ENCODE data around the gene ARL10. TPM values are rescaled to one million over a fixed set of nuclear protein-coding genes. Genes with fewer than 3 reads are reported as not detected.

ARL10 gene
- total RNA-seq, 1 donor from 2014 or later = 14.3 TPM

DNA sequence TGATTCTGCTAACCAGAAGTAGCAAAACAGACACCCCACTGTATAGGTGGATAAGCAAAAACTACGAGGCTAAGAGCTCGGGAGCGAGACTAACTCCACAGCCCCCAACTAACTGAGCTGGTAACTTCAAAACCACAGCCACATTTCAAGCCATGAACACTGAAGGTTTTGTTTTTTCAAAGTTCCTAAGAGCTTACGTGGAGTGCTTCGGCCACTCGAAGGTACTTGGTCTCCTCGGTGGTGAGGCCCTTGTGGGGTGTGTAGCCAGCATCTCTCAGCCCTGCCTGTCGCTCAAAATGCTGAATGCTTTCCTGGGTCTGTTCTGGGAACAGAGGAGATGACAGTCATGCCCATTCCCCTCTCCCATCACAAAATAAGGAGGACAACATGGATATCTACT is 14.9 kb upstream of the ARL10 start:
- peaks cover 42% of the 10 kb centered on the region for H3K36me3 Mint-ChIP-seq (ENCODE audit: low read depth, unreplicated experiment)
- H3K9me3 Mint-ChIP-seq (ENCODE audit: unreplicated experiment) = no peaks in the 10 kb centered on the region
- H3K4me1 Mint-ChIP-seq (ENCODE audit: low read depth, unreplicated experiment) = peaks cover 7% of the 10 kb centered on the region
- Histone ChIP-seq H3K27ac (ENCODE audit: low read depth, low read length) (no peak overlapping the region), H3K9me3 (ENCODE audit: insufficient read depth, low read depth, low read length) (no peaks in the 10 kb centered on the region), H3K27me3 (ENCODE audit: insufficient read depth, low read length) (no peaks in the 10 kb centered on the region), H4K20me1 (ENCODE audit: insufficient read depth, low read length) (peaks cover 60% of the 10 kb centered on the region), H3K9ac (ENCODE audit: low read length) (no peak overlapping the region), H3K4me1 (ENCODE audit: insufficient read depth, low read length) (no peaks in the 10 kb centered on the region), H2AFZ (ENCODE audit: low read depth, low read length) (no peak overlapping the region), H3K4me3 (ENCODE audit: insufficient read depth, low read depth, low read length) (no peak overlapping the region), H3K4me2 (ENCODE audit: low read length) (no peak overlapping the region), H3K36me3 (ENCODE audit: insufficient read depth, low read length) (peaks cover 60% of the 10 kb centered on the region), H3K79me2 (ENCODE audit: insufficient read depth, low read length) (peaks cover 59% of the 10 kb centered on the region)
- H3K4me3 Mint-ChIP-seq (ENCODE audit: unreplicated experiment) = no peak overlapping the region
- DNase-seq (ENCODE audit: low read depth) (peak; percentile 30), FAIRE-seq (no peak)
- H3K27me3 Mint-ChIP-seq (ENCODE audit: low read depth, unreplicated experiment) = no peaks in the 10 kb centered on the region
- no peak for TF ChIP-seq CTCF (IDR thresholded peaks at IDR 0.05; ENCODE audit: insufficient read depth, low read depth, low read length)
- TF ChIP-seq EZH2 (IDR thresholded peaks at IDR 0.05; ENCODE audit: insufficient read depth, low read length) = no peak
- H3K27ac Mint-ChIP-seq (ENCODE audit: unreplicated experiment) = no peak overlapping the region

DNA sequence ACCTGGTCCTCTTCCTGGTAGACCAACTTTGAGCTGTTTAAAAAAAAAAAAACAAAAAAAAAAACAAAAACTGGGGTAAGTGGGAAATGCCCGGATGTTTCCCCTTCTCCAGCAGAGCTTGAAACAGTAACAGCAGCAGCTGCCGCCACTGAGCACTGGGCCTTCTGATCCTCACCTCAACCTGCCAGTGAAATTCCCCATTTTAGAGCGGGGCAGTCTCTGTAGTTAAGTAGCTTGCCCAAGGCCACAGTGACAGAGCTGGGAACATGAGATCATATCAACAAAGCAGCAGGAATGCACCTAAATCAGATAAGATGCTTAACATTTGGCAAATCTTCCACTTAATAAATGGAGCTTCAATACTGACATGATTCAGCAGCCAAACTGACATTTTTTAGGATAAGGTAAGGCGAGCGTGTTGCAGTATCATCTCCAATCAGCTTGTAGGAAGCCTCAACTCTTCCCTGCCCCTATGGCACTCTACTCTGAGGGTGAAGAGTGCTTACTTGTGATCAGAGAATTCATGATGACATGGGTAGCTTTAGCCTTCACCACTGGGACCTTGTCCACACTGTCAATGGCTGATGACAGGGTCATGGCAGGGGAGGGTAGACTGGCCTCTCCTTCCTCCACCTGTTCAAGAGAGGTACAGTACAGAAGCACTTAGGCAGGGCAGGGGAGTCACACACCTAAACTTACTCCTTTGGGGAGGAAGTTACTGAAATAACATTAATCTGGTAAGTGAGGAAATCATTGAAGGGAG is 13.0 kb upstream of the ARL10 start:
- Histone ChIP-seq H2AFZ (ENCODE audit: low read depth, low read length) (no peak overlapping the region), H3K9ac (ENCODE audit: low read length) (no peak overlapping the region), H3K4me1 (ENCODE audit: insufficient read depth, low read length) (no peaks in the 10 kb centered on the region), H3K36me3 (ENCODE audit: insufficient read depth, low read length) (peaks cover 55% of the 10 kb centered on the region), H3K9me3 (ENCODE audit: insufficient read depth, low read depth, low read length) (no peaks in the 10 kb centered on the region), H3K79me2 (ENCODE audit: insufficient read depth, low read length) (peaks cover 77% of the 10 kb centered on the region), H3K27me3 (ENCODE audit: insufficient read depth, low read length) (no peaks in the 10 kb centered on the region), H3K4me2 (ENCODE audit: low read length) (no peak overlapping the region), H4K20me1 (ENCODE audit: insufficient read depth, low read length) (peaks cover 78% of the 10 kb centered on the region), H3K4me3 (ENCODE audit: insufficient read depth, low read depth, low read length) (no peak overlapping the region), H3K27ac (ENCODE audit: low read depth, low read length) (no peak overlapping the region)
- no peak overlapping the region for H3K4me3 Mint-ChIP-seq (ENCODE audit: unreplicated experiment)
- no peak overlapping the region for H3K27ac Mint-ChIP-seq (ENCODE audit: unreplicated experiment)
- no peaks in the 10 kb centered on the region for H3K27me3 Mint-ChIP-seq (ENCODE audit: low read depth, unreplicated experiment)
- DNase-seq (ENCODE audit: low read depth) (no peak), FAIRE-seq (no peak)
- H3K9me3 Mint-ChIP-seq (ENCODE audit: unreplicated experiment) = no peaks in the 10 kb centered on the region
- H3K36me3 Mint-ChIP-seq (ENCODE audit: low read depth, unreplicated experiment) = peaks cover 39% of the 10 kb centered on the region
- H3K4me1 Mint-ChIP-seq (ENCODE audit: low read depth, unreplicated experiment) = peaks cover 7% of the 10 kb centered on the region
- TF ChIP-seq EZH2 (IDR thresholded peaks at IDR 0.05; ENCODE audit: insufficient read depth, low read length) = no peak
- TF ChIP-seq CTCF (IDR thresholded peaks at IDR 0.05; ENCODE audit: insufficient read depth, low read depth, low read length) = no peak

DNA sequence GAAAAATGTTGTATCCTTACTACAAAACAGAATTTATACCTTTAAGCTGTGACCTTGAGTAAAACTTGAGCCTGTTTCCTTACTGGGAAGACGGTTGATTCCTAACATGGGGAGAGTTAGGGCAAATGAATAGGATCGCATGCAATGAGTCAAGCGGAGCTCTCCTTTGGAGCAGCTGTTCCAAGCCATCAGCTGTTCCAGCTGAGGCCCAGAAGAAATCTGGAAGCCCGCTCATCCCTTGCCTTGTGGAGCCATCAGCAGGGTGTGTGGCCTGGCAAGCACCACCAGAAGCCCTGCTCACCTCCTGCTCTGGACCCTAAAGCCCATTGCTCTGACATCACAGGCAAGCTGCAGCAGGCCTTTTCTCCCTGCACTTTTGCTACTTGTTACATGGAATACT is 11.8 kb upstream of the ARL10 start:
- Mint-ChIP-seq H3K27ac (ENCODE audit: unreplicated experiment) (no peak overlapping the region), H3K4me3 (ENCODE audit: unreplicated experiment) (no peak overlapping the region), H3K9me3 (ENCODE audit: unreplicated experiment) (no peaks in the 10 kb centered on the region), H3K4me1 (ENCODE audit: low read depth, unreplicated experiment) (peaks cover 7% of the 10 kb centered on the region), H3K27me3 (ENCODE audit: low read depth, unreplicated experiment) (no peaks in the 10 kb centered on the region), H3K36me3 (ENCODE audit: low read depth, unreplicated experiment) (peaks cover 35% of the 10 kb centered on the region)
- no peak overlapping the region for H2AFZ ChIP-seq (ENCODE audit: low read depth, low read length)
- H3K9me3 ChIP-seq (ENCODE audit: insufficient read depth, low read depth, low read length) = no peaks in the 10 kb centered on the region
- TF ChIP-seq EZH2 (IDR thresholded peaks at IDR 0.05; ENCODE audit: insufficient read depth, low read length) (no peak), CTCF (IDR thresholded peaks at IDR 0.05; ENCODE audit: insufficient read depth, low read depth, low read length) (no peak)
- no peaks in the 10 kb centered on the region for H3K27me3 ChIP-seq (ENCODE audit: insufficient read depth, low read length)
- H3K4me2 ChIP-seq (ENCODE audit: low read length) = no peak overlapping the region
- peaks cover 49% of the 10 kb centered on the region for H3K36me3 ChIP-seq (ENCODE audit: insufficient read depth, low read length)
- peaks cover 87% of the 10 kb centered on the region for H3K79me2 ChIP-seq (ENCODE audit: insufficient read depth, low read length)
- H3K4me3 ChIP-seq (ENCODE audit: insufficient read depth, low read depth, low read length) = no peak overlapping the region
- H3K27ac ChIP-seq (ENCODE audit: low read depth, low read length) = no peak overlapping the region
- DNase-seq (ENCODE audit: low read depth) (no peak), FAIRE-seq (no peak)
- H4K20me1 ChIP-seq (ENCODE audit: insufficient read depth, low read length) = peaks cover 81% of the 10 kb centered on the region
- H3K4me1 ChIP-seq (ENCODE audit: insufficient read depth, low read length) = no peaks in the 10 kb centered on the region
- no peak overlapping the region for H3K9ac ChIP-seq (ENCODE audit: low read length)

All from astrocyte (in vitro differentiated cells and primary cell).